ENCODE measurements around the gene CELF4.

Gene CELF4

GRCh38 chr18:37320317-37320716 is 245.3 kb downstream of the CELF4 start:
- H3K4me3 ChIP-seq (replicated peaks; ENCODE audit: insufficient read depth, low read length), result no peak overlapping the region
- DNase-seq (ENCODE audit: low read depth in 1 of 2, low spot score in 1 of 2), result no peak
- TF ChIP-seq CTCF (IDR thresholded peaks at IDR 0.05; ENCODE audit: insufficient read depth, low read length) (no peak), REST (IDR thresholded peaks at IDR 0.05; ENCODE audit: insufficient replicate concordance, low read depth) (no peak), POLR2AphosphoS5 (IDR thresholded peaks at IDR 0.05; ENCODE audit: low read depth) (no peak), GABPA (IDR thresholded peaks at IDR 0.05; ENCODE audit: low read depth) (no peak), SPI1 (IDR thresholded peaks at IDR 0.05; ENCODE audit: borderline replicate concordance, low read depth) (no peak)

GRCh38 chr18:37318360-37319355 is 246.9 kb downstream of the CELF4 start:
- H3K27ac ChIP-seq (replicated peaks), result no peak overlapping the region
- H3K4me3 ChIP-seq (replicated peaks; ENCODE audit: insufficient read depth, low read length), result no peak overlapping the region
- H3K27me3 ChIP-seq (ENCODE audit: insufficient read depth, poor library complexity, severe bottlenecking), result no peaks in the 10 kb centered on the region
- TF ChIP-seq POLR2AphosphoS5 (IDR thresholded peaks at IDR 0.05; ENCODE audit: low read depth) (no peak), SPI1 (IDR thresholded peaks at IDR 0.05; ENCODE audit: borderline replicate concordance, low read depth) (no peak), REST (IDR thresholded peaks at IDR 0.05; ENCODE audit: insufficient replicate concordance, low read depth) (no peak), CTCF (IDR thresholded peaks at IDR 0.05; ENCODE audit: insufficient read depth, low read length) (no peak), GABPA (IDR thresholded peaks at IDR 0.05; ENCODE audit: low read depth) (no peak)
- DNase-seq (ENCODE audit: low read depth in 1 of 2, low spot score in 1 of 2), result no peak

More at GRCh38 chr18:37320317-37320716, 245.3 kb downstream of the CELF4 start:
- Histone ChIP-seq H3K27me3 (ENCODE audit: insufficient read depth, poor library complexity, severe bottlenecking) (no peaks in the 10 kb centered on the region), H3K27ac (replicated peaks) (no peak overlapping the region)

- H3K27ac ChIP-seq (replicated peaks), result no peak overlapping the region
- no peaks in the 10 kb centered on the region for H3K27me3 ChIP-seq (ENCODE audit: insufficient read depth, poor library complexity, severe bottlenecking)
- TF ChIP-seq POLR2AphosphoS5 (IDR thresholded peaks at IDR 0.05; ENCODE audit: low read depth), result no peak
- no peak for TF ChIP-seq CTCF (IDR thresholded peaks at IDR 0.05; ENCODE audit: insufficient read depth, low read length)
- TF ChIP-seq REST (IDR thresholded peaks at IDR 0.05; ENCODE audit: insufficient replicate concordance, low read depth), result no peak
- no peak for TF ChIP-seq SPI1 (IDR thresholded peaks at IDR 0.05; ENCODE audit: borderline replicate concordance, low read depth)
- no peak for TF ChIP-seq GABPA (IDR thresholded peaks at IDR 0.05; ENCODE audit: low read depth)
- no peak overlapping the region for H3K4me3 ChIP-seq (replicated peaks; ENCODE audit: insufficient read depth, low read length)
- no peak for DNase-seq (ENCODE audit: low read depth in 1 of 2, low spot score in 1 of 2)
These were observed 248.1 kb downstream of the CELF4 start for GRCh38 chr18:37317486-37317885.
